ENCODE data around the gene PPP1R3G. TPM values are rescaled to one million over a fixed set of nuclear protein-coding genes. Genes with fewer than 3 reads are reported as not detected.

PPP1R3G gene
- total and polyA plus RNA-seq, 2 of the 13 experiments (the other 11 are each of a cell fraction or from before 2014, with no cell fraction given) = 1.2 to 1.3 TPM

DNA sequence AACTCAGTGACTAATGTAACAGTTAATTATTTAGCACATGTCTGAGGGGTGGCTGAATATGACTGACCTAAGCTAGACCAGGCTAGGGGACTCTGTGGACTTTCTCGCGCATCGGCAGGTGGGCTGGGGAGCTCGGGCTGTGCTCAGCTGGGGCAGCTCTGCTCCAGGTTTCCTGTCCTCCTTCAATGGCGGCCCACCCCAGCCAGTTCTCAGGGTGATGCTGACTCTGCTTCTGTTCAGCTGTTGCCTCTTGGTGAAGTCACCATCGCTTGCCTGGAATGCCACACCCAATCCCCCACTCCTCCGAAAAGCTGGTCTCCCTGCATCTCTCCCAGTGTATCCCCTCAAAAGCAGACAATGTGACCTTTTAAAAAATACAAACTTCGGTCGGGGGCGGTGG lies 20.0 kb downstream of the PPP1R3G start (continued):
- TF ChIP-seq, protein P1, sequence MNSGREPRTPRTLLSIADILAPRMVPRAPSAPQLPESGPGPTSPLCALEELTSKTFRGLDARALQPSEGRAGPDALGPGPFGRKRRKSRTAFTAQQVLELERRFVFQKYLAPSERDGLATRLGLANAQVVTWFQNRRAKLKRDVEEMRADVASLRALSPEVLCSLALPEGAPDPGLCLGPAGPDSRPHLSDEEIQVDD (CRISPR knock-in tag; IDR thresholded peaks at IDR 0.05; ENCODE audit: borderline replicate concordance) = no peak

DNA sequence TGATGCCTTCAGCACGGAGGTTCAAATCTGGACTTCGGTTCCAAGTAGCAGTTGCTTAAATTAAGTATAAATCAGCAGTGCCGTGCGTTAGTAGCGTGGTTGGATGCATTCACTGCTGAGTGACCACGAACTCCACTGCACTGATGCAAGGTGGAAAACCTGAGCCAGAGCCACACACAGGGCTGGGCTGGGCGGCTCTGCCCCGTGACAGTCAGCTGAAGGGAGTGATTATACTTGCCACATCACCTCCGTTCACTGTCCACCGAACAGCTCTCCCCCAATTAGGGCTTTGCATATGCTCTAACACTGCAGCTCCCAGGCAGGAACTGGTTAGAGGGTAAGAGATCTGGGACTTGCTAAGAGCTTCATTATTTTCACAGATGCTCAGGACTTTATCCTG lies 22.2 kb downstream of the PPP1R3G start:
- H3K4me1 ChIP-seq (ENCODE audit: insufficient read depth, low read length) = no peaks in the 10 kb centered on the region
- H3K9me3 ChIP-seq (ENCODE audit: low read length) = no peaks in the 10 kb centered on the region
- H4K20me1 ChIP-seq (ENCODE audit: insufficient read depth, low read length) = no peaks in the 10 kb centered on the region
- DNase-seq (ENCODE audit: low spot score) (no peak), FAIRE-seq (no peak), ATAC-seq (no peak)
- ChIA-PET POLR2A (no interaction called here), CTCF (ENCODE audit: low intra/inter-chr PET ratio, low total read pairs) (no interaction called here)
- H3K36me3 ChIP-seq (replicated peaks in 1 of 2; ENCODE audit: control insufficient read depth in 1 of 2, insufficient read depth in 2 of 2, low read length in 2 of 2) = peaks cover 9 to 28% of the 10 kb centered on the region in 2 experiments; a peak in 3 of 5 replicates
- BruUV-seq (replicated peaks) = no TSS peak
- in situ Hi-C loops (cut with HindIII; ENCODE audit: extremely low pct_ligation_motif_present, low pct_unique_long_range_greater_than_20kb) = no loop called here
- H3K79me2 ChIP-seq (ENCODE audit: insufficient read depth, low read length) = no peaks in the 10 kb centered on the region
- no peak overlapping the region for H3K9ac ChIP-seq (ENCODE audit: insufficient read depth, low read depth, low read length)
- H3K27ac ChIP-seq (ENCODE audit: extremely low read length, insufficient read depth, low read length) = no peak overlapping the region
- H2AFZ ChIP-seq (ENCODE audit: low read length) = no peak overlapping the region
- H3K27me3 ChIP-seq (ENCODE audit: control insufficient read depth in 1 of 2, insufficient read depth in 2 of 2, low read length in 2 of 2) = no peaks in the 10 kb centered on the region
- 97% methylated on average over 10 of the region's 10 CpGs for WGBS (ENCODE audit: low lambda C conversion rate)
- H3K4me3 ChIP-seq (replicated peaks in 1 of 3; ENCODE audit: insufficient read depth in 1 of 3, low read depth in 2 of 3, low read length in 3 of 3) = no peak overlapping the region
- intact Hi-C loops (cut with micrococcal nuclease; ENCODE audit: unreplicated experiment) = no loop called here
- no peak overlapping the region for H3K4me2 ChIP-seq (ENCODE audit: low read depth, low read length)
- TF ChIP-seq RNF2 (conservative IDR thresholded peaks at IDR 0.05; ENCODE audit: low read depth) (no peak), SMARCE1 (IDR thresholded peaks at IDR 0.05; ENCODE audit: borderline replicate concordance) (no peak), HDAC6 (IDR thresholded peaks at IDR 0.05; ENCODE audit: low read depth, low read length) (no peak), ZNF501 (CRISPR knock-in tag; IDR thresholded peaks at IDR 0.05) (no peak), RELA (CRISPR knock-in tag; IDR thresholded peaks at IDR 0.05) (no peak), ZNF772 (CRISPR knock-in tag; IDR thresholded peaks at IDR 0.05) (no peak), MXI1 (IDR thresholded peaks at IDR 0.05; ENCODE audit: borderline replicate concordance, low read depth, low read length) (no peak)
- TF ChIP-seq, protein P2, sequence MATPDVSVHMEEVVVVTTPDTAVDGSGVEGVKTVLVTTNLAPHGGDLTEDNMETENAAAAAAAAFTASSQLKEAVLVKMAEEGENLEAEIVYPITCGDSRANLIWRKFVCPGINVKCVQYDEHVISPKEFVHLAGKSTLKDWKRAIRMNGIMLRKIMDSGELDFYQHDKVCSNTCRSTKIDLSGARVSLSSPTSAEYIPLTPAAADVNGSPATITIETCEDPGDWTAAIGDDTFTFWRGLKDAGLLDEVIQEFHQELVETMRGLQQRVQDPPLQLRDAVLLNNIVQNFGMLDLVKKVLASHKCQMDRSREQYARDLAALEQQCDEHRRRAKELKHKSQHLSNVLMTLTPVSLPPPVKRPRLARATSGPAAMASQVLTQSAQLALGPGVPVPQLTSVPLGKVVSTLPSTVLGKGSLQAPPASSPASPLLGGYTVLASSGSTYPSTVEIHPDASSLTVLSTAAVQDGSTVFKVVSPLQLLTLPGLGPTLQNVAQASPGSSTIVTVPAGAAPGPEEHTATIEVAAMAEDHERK (CRISPR knock-in tag; IDR thresholded peaks at IDR 0.05; ENCODE audit: low read depth) = no peak
- TF ChIP-seq, protein P3, sequence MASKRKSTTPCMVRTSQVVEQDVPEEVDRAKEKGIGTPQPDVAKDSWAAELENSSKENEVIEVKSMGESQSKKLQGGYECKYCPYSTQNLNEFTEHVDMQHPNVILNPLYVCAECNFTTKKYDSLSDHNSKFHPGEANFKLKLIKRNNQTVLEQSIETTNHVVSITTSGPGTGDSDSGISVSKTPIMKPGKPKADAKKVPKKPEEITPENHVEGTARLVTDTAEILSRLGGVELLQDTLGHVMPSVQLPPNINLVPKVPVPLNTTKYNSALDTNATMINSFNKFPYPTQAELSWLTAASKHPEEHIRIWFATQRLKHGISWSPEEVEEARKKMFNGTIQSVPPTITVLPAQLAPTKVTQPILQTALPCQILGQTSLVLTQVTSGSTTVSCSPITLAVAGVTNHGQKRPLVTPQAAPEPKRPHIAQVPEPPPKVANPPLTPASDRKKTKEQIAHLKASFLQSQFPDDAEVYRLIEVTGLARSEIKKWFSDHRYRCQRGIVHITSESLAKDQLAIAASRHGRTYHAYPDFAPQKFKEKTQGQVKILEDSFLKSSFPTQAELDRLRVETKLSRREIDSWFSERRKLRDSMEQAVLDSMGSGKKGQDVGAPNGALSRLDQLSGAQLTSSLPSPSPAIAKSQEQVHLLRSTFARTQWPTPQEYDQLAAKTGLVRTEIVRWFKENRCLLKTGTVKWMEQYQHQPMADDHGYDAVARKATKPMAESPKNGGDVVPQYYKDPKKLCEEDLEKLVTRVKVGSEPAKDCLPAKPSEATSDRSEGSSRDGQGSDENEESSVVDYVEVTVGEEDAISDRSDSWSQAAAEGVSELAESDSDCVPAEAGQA (IDR thresholded peaks at IDR 0.05; ENCODE audit: low read depth) = no peak
- TF ChIP-seq, protein P3 (CRISPR knock-in tag; IDR thresholded peaks at IDR 0.05; ENCODE audit: borderline replicate concordance) = no peak
- TF ChIP-seq, protein P4, sequence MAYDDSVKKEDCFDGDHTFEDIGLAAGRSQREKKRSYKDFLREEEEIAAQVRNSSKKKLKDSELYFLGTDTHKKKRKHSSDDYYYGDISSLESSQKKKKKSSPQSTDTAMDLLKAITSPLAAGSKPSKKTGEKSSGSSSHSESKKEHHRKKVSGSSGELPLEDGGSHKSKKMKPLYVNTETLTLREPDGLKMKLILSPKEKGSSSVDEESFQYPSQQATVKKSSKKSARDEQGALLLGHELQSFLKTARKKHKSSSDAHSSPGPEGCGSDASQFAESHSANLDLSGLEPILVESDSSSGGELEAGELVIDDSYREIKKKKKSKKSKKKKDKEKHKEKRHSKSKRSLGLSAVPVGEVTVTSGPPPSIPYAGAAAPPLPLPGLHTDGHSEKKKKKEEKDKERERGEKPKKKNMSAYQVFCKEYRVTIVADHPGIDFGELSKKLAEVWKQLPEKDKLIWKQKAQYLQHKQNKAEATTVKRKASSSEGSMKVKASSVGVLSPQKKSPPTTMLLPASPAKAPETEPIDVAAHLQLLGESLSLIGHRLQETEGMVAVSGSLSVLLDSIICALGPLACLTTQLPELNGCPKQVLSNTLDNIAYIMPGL (CRISPR knock-in tag; IDR thresholded peaks at IDR 0.05; ENCODE audit: borderline replicate concordance in 1 of 2, low read depth in 1 of 2) = no peak
